GM19240 (cell line): ENCODE measurements around the gene MMP8.
A peak's percentile ranks its signal among the peaks of the same experiment; 100 is the strongest.
"Not testable (repeated sequence)": the region's sequence is repeated elsewhere in the genome, so short reads cannot be mapped to it uniquely, and the experiment has no call there.

ENCODE experiments used
- DNase-seq: peaks from one replicate; pipeline ENCODE4 v3.0.0; 2011; ENCODE audit warnings: low spot score; ENCODE audit not compliant: insufficient read length

Gene MMP8, protein sequence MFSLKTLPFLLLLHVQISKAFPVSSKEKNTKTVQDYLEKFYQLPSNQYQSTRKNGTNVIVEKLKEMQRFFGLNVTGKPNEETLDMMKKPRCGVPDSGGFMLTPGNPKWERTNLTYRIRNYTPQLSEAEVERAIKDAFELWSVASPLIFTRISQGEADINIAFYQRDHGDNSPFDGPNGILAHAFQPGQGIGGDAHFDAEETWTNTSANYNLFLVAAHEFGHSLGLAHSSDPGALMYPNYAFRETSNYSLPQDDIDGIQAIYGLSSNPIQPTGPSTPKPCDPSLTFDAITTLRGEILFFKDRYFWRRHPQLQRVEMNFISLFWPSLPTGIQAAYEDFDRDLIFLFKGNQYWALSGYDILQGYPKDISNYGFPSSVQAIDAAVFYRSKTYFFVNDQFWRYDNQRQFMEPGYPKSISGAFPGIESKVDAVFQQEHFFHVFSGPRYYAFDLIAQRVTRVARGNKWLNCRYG

DNA sequence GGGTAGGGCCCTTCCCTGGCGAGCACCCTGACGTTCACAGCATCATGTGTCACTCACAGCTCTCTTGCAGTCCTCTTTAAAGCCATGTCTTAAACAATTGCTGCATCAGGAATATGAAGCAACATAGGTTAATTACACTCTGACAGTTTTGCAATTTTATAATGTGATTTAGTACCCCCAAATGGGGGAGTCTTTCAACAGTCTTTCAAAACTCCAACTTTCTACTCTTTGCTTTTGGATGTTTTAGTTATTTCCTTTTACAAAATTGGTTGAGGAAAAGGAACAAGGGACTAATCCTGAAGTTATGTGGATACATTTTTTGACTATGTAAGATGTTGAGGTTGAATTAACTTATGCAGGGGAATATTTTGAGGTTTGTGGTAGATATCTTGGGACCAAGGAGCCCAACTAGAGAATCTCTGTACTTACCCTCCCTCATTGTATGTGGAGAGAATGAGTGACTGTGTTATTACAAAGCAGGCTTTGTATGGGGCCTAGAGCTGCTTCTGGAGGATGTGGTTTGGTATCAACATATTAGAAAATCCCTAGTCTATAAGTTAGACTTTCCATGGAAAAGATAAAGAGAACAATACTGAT lies at the start of gene MMP8:
TSS of gene MMP8 (minus strand) at position 51 of the 597 bp plus-strand sequence. CDS start 99 bp downstream, outside the sequence.
- no peak for DNase-seq

DNA sequence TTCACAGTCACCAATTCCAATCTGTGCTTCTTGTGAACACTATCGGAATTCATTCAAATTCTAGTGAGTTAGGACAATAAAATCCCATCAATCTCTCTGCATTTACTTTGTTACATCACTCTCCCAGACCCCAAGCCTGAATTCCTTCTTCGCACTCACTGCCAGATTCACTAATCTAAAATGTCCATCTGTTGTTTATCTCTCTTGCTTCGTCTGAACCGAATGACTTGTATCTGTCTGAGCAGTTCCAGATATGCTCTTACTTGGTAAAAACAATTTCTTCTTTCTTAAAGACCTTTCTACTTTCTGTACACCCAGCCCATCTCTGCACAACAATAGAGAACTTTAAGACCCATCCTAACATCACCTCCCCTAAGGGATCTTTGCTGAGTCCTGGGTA lies 48.6 kb upstream of the MMP8 start:
- DNase-seq, result no peak

DNA sequence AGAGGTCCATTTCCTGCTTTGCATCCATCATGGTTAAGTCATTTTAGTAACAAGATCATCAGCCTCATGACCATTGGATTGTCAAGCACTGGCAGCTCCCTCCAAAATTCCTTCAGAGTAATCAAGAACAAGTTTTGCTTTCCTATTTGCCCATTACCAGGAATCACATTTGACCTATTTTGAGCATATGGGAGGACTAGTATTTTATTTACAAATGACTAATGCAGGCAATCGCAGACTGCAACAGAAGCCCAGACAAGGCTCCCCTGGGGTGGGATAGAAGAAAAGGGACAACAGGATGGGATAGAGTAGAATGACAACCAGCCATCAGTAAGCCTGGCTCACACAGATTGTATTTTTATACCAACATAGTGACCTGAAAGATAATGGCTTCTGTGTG lies 46.6 kb upstream of the MMP8 start:
- DNase-seq, result no peak

DNA sequence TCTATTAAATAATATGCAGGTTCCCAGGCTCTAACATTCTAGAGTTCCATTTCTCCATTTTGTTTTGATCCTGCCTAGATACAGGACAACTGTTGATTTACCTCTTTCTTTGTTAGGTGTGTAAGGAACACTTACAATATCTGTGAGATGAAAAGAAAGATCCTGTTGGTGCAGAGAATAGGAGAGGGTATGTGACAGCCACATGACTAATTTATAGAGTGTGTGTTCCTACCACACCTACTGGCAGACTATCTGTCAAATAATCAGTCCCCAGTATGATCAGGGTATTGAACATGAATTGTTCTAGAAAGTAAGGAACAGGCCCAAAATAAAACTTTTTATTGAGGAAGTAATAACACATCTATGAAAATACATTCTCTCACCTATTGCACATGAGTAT lies 45.4 kb upstream of the MMP8 start:
- DNase-seq, result no peak

DNA sequence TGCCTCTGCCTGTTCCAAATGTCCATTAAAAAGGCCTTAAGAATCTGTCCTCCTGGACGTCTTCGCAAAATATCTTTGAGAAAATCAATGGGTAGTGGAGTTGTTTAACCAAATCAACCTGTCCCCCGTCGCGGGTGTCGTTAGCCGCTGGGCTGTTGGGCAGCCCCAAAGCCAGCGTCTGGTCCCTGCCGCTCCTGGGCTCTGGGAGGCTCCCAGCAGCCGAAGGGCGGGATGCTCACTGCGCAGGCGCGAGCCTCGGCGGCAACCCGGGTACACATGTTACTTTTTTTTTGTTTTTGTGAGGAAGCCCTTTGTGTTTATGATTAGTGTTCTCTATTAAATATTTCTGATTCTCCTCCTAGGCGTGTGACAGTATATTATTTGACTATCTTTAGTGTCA lies 43.0 kb upstream of the MMP8 start:
- DNase-seq, result no peak

DNA sequence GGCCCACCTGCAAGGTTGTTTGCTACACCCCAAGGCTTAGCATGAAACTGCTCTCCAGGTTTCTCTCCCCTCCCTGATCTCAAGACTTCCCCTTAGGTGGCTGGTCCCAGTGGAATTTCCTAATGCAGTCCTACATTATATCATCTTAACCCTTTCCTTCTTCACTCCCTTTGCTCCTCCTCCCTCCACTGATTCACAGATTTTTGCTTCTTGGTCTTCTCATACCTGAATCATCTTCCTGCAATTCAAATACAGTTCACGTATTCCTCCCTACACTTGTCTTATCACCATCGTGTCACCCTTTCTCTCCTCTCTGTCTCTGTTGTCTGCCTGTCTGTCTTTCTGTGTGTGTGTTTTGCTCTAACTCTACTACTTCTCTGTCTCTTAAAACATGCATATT lies 38.7 kb upstream of the MMP8 start:
- no peak for DNase-seq

DNA sequence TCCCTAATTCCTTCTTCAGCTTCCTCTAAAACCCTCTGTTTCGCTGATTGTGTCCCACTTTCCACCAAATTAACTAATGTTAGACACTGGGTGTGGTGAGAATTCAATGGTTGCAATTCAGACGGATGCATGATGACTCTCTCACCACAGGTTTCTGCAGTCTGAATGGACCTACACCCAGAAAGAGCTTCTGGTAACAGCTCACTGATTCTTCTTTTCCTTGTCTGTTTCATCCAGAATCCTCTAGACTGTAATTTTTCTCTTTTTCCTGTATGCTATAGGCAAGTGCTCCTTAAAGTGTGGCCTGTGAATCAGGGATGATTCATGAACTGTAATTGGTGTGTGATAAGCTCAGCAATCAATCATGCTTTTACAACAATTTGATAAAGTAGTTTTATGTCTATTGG lies 37.6 kb upstream of the MMP8 start:
- no peak for DNase-seq

DNA sequence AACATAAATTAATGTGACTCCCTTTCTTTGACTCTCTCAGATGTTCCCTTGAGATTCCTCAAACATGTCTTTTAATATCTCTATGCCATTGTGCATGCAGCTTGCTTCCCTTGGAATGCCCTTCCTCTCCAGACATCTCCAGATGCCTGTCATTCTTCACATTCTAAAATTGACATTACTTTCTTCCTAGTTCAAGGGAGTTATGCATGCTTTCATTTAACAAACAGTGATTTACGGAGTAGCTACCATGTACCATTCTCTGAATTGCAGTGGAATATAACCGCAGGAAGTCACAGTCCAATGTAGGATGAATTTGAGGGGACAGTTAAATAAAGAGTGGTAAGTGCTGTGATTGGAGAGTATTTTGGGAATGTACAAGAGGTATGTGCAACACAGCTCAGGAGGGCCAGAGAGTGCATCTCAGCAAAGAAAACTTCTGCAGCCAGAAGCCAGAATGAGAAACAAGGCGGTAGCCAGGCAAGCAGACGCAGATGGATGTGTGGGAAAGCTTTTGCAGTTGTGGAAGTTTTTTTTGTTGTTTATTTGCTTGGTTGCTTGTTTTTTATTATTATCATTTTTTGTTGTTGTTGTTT lies 37.0 kb upstream of the MMP8 start:
- no peak for DNase-seq

DNA sequence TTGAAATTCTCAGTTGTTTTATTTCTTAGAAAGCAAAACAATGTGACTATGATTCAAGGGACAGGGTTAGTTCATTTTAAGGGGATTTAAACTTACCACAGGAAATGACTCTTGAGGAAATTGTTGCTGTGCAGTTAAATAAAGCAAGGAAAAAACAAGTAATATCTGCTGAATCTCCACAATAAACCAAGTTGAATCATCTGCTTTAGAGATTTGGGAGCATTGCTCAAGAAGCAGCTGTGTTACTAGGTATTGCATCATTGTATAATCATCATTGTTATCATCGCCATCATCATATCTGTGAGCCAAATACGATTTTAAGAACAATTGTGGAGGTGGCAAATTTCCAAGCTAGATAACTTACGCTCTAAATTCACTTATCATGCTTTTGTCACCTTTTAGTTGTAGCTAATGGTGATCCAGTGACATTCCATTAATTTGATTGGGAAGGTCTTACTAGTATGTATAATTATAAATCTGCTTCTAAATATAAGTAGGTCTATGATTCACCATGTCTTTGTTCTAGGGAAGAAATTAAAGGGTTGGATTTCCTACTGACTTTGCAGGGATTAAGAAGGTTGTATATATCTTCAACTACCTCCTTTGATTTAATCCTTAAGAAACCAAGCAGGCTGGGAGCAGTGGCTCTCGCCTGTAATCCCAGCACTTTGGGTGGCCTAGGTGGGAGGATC lies 35.7 kb upstream of the MMP8 start:
- DNase-seq, result no peak

DNA sequence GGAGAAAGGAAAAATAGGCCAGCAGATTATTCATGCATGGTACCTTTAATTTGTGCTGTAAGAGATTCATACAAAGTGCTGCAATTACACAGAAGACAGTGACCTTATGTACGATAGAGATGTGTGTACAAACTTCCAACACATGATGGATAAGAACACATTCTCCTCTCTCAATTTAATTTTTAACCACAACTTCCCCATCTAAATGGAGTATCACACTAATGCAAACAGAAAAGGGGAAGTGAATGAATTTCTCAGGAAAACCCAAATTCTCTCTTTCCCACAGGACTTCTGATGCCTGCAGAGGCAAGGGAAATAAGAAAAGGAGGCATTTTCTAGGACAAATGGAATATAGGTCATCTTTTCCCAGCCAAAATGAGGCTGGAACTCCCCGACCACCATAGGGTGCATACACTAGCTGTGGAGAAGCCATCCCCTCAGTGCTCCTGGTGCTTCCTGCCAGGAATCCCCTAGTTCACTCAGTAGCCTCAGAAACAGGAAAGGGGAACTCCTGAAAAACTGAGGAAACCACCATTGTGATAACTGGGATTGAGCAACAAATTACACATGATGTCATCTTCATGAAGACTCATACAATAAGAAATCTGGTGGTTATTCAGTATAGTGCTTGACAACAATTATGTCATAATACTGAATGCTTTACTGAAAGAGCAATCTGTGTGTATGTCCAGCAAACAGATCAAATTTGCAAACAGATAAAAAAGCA lies 33.2 kb upstream of the MMP8 start:
- no peak for DNase-seq

DNA sequence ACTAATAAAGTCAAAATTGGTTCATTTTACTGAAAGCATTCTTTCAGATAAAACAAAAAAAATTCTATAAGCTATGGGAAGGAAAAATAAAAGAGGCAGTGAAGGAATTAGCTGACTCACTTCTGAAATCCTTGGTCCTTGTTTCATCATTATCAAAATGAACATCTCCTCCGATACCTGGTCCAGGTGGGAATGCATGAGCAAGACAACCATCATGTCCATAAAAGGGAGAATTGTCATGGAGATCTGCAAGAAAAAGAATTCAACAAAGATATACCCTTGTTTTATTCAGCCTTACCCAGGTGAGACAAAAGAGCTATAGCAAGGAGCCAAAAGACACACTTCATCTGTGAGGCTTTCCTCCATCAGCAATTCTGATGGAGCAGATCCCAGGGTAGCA lies 28.5 kb upstream of the MMP8 start:
- no peak for DNase-seq

DNA sequence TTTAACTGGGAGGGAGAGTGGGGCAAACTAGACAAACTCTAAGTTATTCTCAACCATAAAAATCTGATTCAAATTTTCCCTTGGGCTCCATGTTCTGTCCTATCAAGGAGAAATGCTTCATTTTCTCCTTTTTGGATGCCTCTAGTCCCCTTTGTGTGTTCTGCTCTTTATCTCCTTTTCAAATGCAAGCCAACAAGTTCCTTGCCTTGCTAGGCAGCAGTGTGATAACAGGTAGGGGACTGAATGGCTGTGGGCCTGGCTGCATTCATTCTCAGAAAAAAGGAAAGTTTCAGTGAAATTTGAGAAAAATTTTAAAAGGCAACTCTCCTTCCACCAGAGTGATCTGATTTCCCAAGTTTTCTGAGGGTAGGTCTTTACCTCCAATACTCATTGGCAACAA lies 26.9 kb upstream of the MMP8 start:
- DNase-seq, result no peak

DNA sequence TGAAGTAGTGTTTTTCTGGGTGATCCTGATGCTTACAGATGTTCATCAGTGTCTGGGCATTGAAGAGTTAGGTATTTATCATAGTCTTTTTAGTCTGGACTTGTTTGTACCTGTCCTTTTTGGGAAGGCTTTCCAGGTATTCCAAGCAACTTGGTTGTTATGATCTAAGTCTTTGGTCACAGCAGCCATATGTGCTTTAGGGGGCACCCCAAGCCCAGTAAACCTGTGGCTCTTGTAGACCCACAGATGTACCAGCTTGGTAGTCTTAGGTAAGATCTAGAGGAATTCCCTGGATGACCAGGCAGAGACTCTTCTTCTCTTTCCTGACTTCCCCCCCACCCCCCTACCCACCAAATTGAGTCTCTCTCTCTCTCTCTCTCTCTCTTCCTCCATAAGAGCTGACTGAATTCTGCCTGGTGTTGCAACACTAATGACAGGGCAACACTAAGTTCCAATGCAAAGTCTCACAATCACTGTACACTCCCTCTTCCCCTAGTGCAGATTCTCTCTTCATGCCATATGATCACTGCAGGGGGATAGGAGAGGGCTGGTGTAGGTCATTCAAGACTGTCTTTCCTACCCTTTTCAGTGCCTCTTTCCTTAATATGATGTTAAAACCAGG lies 24.5 kb upstream of the MMP8 start:
- DNase-seq, result no peak

DNA sequence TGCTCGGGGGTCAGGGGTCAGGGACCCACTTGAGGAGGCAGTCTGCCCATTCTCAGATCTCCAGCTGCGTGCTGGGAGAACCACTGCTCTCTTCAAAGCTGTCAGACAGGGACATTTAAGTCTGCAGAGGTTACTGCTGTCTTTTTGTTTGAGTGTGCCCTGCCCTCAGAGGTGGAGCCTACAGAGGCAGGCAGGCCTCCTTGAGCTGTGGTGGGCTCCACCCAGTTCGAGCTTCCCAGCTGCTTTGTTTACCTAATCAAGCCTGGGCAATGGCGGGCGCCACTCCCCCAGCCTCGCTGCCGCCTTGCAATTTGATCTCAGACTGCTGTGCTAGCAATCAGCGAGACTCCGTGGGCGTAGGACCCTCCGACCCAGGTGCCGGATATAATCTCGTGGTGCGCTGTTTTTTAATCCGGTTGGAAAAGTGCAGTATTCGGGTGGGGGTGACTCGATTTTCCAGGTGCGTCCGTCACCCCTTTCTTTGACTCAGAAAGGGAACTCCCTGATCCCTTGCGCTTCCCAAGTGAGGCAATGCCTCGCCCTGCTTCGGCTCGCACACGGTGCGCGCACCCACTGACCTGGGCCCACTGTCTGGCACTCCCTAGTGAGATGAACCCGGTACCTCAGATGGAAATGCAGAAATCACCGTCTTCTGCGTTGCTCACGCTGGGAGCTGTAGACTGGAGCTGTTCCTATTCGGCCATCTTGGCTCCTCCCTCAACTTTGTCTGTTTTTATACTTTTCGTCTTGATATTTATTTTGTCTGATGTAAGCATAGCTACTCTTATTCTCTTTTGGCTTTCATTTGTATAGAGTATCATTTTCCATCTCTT lies 22.2 kb upstream of the MMP8 start:
- DNase-seq, result not testable (repeated sequence)

DNA sequence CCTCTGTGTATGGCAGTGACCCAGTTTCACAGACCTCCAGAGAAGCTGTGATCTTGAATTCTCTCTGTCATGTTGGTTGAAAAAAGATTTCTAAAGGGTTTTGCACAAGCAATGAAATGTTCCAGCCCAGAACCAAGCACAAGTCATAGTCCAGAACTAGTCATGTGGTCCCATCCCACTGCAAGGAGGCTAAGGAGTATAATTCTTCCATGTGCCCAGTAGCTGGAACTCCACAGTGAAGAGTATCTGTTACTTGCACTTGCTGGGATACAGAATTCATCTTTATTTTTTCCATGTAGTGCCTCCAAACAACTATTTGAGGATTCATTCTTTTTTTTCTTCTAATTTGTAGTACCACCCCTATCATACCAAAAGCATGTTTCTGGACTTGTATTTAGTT lies 9.9 kb upstream of the MMP8 start:
- no peak for DNase-seq

DNA sequence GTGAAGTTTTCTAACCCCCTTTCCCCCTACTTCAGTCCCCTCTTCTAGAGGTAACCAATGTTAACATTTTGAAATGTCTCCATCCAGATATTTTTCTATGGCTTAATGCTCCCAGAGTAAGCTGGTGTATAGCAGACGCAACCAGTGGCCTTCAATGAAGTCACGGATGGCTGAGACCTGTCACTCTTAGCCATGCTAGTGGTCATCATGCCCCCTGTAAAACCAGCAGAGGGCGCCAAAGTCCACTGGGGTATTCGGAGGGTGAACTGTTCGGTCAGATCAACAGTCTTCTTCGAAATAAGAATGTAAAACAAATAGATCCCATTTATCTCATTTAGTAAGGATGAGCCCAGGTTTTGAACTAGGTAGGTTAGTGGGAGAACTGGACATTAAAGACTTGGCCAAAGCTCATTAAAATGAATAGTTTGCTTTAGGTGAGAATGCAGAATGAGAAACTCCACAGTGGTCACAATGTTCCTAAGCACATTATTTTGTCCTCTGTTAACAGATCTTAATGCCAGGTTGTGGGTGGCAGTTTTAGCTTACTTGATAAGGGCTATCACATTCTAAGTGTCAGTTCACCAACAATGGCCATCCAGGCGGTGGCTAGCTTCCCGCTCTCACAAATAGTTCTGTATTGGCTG lies 8.6 kb upstream of the MMP8 start:
- peak; percentile 17 for DNase-seq

DNA sequence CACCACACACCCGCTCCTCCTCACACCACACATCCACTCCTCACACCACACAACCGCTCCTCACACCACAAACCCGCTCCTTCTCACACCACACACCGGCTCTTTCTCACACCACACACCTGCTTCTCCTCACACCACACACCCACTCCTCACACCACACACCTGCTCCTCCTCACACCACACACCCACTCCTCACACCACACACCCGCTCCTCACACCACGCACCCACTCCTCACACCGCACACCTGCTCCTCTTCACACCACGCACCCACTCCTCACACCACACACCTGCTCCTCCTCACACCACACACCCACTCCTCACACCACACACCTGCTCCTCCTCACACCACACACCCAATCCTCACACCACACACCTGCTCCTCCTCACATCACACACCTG lies 6.2 kb upstream of the MMP8 start:
- not testable (repeated sequence) for DNase-seq

DNA sequence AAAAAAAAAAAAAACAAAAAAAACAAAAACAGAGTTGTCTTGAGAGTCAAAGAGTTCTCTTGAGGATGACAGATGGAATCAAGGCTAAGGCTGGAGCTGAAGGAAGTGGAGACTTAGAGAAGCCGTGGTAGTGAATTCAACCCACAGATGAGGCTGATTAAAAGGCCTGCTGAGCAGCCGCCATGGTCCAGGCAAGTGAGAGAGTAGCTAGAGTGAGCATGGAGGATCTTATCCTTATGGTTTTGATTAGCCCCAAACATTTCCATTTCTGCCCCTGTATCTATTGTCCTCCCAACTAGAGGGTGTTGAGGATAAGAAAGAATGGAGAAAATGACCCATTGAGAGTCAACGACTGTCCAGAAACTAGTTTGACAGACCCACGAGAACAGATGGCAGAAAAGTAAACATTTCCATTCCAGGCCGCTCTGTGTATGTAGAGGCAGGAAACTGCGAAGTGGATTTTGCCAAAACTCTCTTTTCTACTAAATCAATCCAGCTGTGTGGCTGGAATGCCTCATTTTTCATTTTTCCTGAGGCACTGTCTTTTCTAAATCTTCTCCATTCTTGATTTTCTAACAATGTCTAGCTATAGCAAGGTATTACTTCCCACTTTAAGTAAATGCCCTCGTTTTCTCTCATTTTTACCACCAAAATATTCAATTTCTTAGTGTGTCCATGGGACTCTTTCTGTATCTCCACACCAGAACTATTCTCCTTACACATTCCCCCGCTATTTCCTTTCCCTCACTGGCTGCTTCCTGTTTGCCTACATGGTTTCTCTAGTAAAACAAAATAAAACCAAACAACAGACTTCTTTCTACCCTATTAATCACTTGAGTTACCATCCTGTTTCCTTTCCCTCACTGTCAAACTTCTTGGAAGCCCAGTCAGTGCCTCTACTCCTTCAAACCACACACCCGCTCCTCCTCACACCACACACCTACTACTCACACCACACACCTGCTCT lies 5.4 kb upstream of the MMP8 start:
- no peak for DNase-seq
